HEK293 (cell line): ENCODE results near the gene ARHGDIB.

Experiments
- GLIS1 ChIP-seq: fragments of 450-650 bp; formaldehyde crosslinking; IDR thresholded peaks from 2 replicates; pipeline ENCODE4 v1.5.1; 2016; ENCODE audit warnings: missing biosample characterization, missing genetic modification characterization
- ZNF837 ChIP-seq: fragments of 450-650 bp; formaldehyde crosslinking; IDR thresholded peaks from 2 replicates; pipeline ENCODE4 v1.5.1; 2016; ENCODE audit warnings: missing biosample characterization, missing genetic modification characterization

GRCh38 chr12:14949631-14950030 is 11.8 kb downstream of the ARHGDIB start:
- no peak for TF ChIP-seq GLIS1 (tag by site-specific recombination)
- TF ChIP-seq ZNF837 (tag by site-specific recombination): no peak
